Natural killer cell (primary cell): Measurements from ENCODE around the gene LPO. TPM values are rescaled to one million over a fixed set of nuclear protein-coding genes. Genes with fewer than 3 reads are reported as not detected.

Source experiments
- ATAC-seq, 3 donors: fragments of 150-1000 bp in 2 of 3; fragments of 200-7000 bp in 1 of 3; cut with Tn5 transposase; 1 replicate in 1 of 3; 2 replicates in 2 of 3; pipeline ENCODE4 v1.10.0; 2021; ENCODE audit warnings: mild to moderate bottlenecking in 2 of 3, moderate library complexity in 2 of 3
- DNase-seq, 2 donors: peaks; one replicate each; pipeline versions ENCODE4 v3.0.0 to v3.0.0-alpha.2; 2013 to 2021; ENCODE audit warnings: mixed read lengths in 1 of 2
- H3K27ac ChIP-seq: one replicate; pipeline ENCODE4 v1.5.1; 2013; ENCODE audit warnings: mild to moderate bottlenecking, low read length
- H3K27me3 ChIP-seq: one replicate; pipeline ENCODE4 v1.6.1; 2013; ENCODE audit warnings: low read length; ENCODE audit not compliant: control insufficient read depth, insufficient read depth
- H3K36me3 ChIP-seq: one replicate; pipeline ENCODE4 v1.6.1; 2013; ENCODE audit warnings: low read length; ENCODE audit not compliant: control insufficient read depth, insufficient read depth
- H3K4me1 ChIP-seq: one replicate; pipeline ENCODE4 v1.6.1; 2013; ENCODE audit warnings: low read length; ENCODE audit not compliant: control insufficient read depth, insufficient read depth
- H3K4me3 ChIP-seq: one replicate; pipeline ENCODE4 v1.5.1; 2013; ENCODE audit warnings: low read length
- H3K9me3 ChIP-seq: one replicate; pipeline ENCODE4 v1.6.1; 2013; ENCODE audit warnings: low read length; ENCODE audit not compliant: control insufficient read depth, insufficient read depth
- H3K27ac Mint-ChIP-seq, 2 donors: one replicate each; pipeline ENCODE4 v1.8.0; 2022; ENCODE audit warnings: mild to moderate bottlenecking in 2 of 2, mixed read lengths in 2 of 2, moderate library complexity in 1 of 2
- H3K27me3 Mint-ChIP-seq, 2 donors: one replicate each; pipeline ENCODE4 v1.8.0; 2022; ENCODE audit warnings: low read depth in 2 of 2, mixed read lengths in 2 of 2
- H3K36me3 Mint-ChIP-seq: one replicate; pipeline ENCODE4 v1.8.0; 2022; ENCODE audit warnings: mixed read lengths
- H3K4me1 Mint-ChIP-seq, 2 donors: one replicate each; pipeline ENCODE4 v1.8.0; 2022; ENCODE audit warnings: mixed read lengths in 2 of 2
- H3K4me3 Mint-ChIP-seq: one replicate; pipeline ENCODE4 v1.8.0; 2022; ENCODE audit warnings: mild to moderate bottlenecking, moderate library complexity, mixed read lengths
- H3K9me3 Mint-ChIP-seq, 2 donors: one replicate each; pipeline ENCODE4 v1.8.0; 2022; ENCODE audit warnings: mixed read lengths in 2 of 2
- CTCF ChIP-seq: fragments of 200-600 bp; IDR thresholded peaks from one replicate; pipeline ENCODE4 v1.8.0; 2022; ENCODE audit warnings: antibody characterized with exemption
- WGBS: methylation state at CpG from one replicate; pipeline ENCODE4 v1.1.7; 2013; ENCODE audit warnings: missing lambda C conversion rate; ENCODE audit not compliant: insufficient coverage; 5-methylcytosine and 5-hydroxymethylcytosine counted together
- intact Hi-C: fragments of 100-400 bp; cut with micrococcal nuclease; formaldehyde crosslinking; loops from one replicate; pipeline ENCODE4 v1.14.2; 2022
- total RNA-seq, 4 donors: library from RNA; stranded (reverse); fragments of 120-200 nt in 1 of 4; gene quantifications; one replicate each; pipeline versions ENCODE4 v1.2.3 to v1.2.4, GENCODE V29; 2013 to 2022

LPO gene
- total RNA-seq, 3 donors from 2014 or later (not counting 1 experiment from before 2014, with no cell fraction given), result not detected

DNA sequence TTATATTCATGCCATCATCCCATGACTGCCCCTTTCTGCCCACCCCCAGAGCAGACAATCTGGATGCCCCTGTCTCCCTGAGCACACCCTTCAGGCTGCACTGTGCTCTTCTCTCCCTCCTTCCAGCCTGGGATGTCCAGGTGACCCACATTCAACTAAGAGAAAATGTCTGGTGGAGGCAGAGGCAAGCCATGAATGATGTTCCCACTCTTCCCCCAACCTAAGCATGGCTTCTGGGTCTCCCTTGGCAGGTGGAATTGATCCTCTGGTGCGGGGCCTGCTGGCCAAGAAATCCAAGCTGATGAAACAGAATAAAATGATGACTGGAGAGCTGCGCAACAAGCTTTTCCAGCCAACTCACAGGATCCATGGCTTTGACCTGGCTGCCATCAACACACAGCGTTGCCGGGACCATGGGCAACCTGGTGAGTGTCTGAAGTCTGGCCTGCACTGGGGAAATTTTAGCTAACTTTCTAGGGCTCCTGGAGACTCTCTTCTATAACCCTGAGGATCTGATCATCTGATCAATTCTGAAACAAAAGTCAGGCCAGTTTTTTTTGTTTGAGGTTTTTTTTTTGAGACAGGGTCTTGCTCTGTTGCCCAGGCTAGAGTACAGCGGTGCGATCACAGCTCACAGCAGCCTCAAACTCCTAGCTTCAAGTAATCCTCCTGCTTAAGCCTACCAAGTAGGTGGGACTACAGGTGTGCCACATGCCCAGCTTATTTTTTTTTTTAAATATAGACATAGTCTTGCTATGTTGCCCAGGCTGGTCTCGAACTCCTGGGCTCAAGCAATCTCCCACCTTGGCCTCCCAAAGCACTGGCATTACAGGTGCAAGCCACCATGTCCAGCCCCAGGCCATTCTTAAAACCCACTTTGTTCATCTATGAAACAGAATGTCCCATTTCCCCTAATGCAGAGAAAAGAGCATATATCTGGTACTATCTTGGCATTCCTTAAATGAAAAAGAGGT is 27.8 kb downstream of the LPO start:
- intact Hi-C loops, result no loop called here
- Mint-ChIP-seq H3K4me3 (no peak overlapping the region), H3K36me3 (no peaks in the 10 kb centered on the region), H3K9me3 (no peaks in the 10 kb centered on the region), H3K27me3 (peaks cover 31 to 47% of the 10 kb centered on the region in 2 donors), H3K4me1 (no peaks in the 10 kb centered on the region), H3K27ac (no peak overlapping the region)
- TF ChIP-seq CTCF, result no peak
- DNase-seq (no peak), ATAC-seq (no peak)
- no peak overlapping the region for H3K27ac ChIP-seq
- no peak overlapping the region for H3K4me3 ChIP-seq
- H3K27me3 ChIP-seq, result peaks cover 6% of the 10 kb centered on the region
- no peaks in the 10 kb centered on the region for H3K9me3 ChIP-seq
- H3K36me3 ChIP-seq, result no peaks in the 10 kb centered on the region
- 92% methylated on average over 7 of the region's 7 CpGs for WGBS
- H3K4me1 ChIP-seq, result no peaks in the 10 kb centered on the region

- Mint-ChIP-seq H3K4me3 (no peak overlapping the region), H3K36me3 (no peaks in the 10 kb centered on the region), H3K4me1 (no peaks in the 10 kb centered on the region), H3K9me3 (no peaks in the 10 kb centered on the region), H3K27me3 (peaks cover 21 to 33% of the 10 kb centered on the region in 2 donors), H3K27ac (no peak overlapping the region)
- Histone ChIP-seq H3K9me3 (no peaks in the 10 kb centered on the region), H3K36me3 (no peaks in the 10 kb centered on the region), H3K4me1 (no peaks in the 10 kb centered on the region), H3K27ac (no peak overlapping the region), H3K27me3 (no peaks in the 10 kb centered on the region), H3K4me3 (no peak overlapping the region)
- ATAC-seq, result no peak
- 87% methylated on average over 22 of the region's 22 CpGs for WGBS
- TF ChIP-seq CTCF, result no peak
- DNase-seq, result no peak
- intact Hi-C loops, result no loop called here
Measured at GRCh38 chr17:58267347-58268324, 29.3 kb downstream of the LPO start.

GRCh38 chr17:58268326-58268725 is 29.9 kb downstream of the LPO start:
- intact Hi-C loops, result no loop called here
- Mint-ChIP-seq H3K4me1 (no peaks in the 10 kb centered on the region), H3K9me3 (no peaks in the 10 kb centered on the region), H3K27me3 (peaks cover 17 to 26% of the 10 kb centered on the region in 2 donors), H3K36me3 (no peaks in the 10 kb centered on the region), H3K27ac (no peak overlapping the region), H3K4me3 (no peak overlapping the region)
- no peak for DNase-seq
- Histone ChIP-seq H3K27ac (no peak overlapping the region), H3K4me3 (no peak overlapping the region), H3K4me1 (no peaks in the 10 kb centered on the region), H3K9me3 (no peaks in the 10 kb centered on the region), H3K27me3 (no peaks in the 10 kb centered on the region), H3K36me3 (no peaks in the 10 kb centered on the region)
- no peak for ATAC-seq
- no peak for TF ChIP-seq CTCF
- 84% methylated on average over 12 of the region's 12 CpGs for WGBS
